GM19193 (cell line): Measurements from ENCODE around the gene TMEM44.

ENCODE experiments used
- POLR2A ChIP-seq: IDR thresholded peaks from 4 replicates; pipeline ENCODE4 v1.6.1; 2011; ENCODE audit not compliant: insufficient read depth, insufficient read length; ENCODE audit errors: extremely low read depth

The TMEM44 gene

GRCh38 chr3:194539498-194539897 lies 93.7 kb downstream of the TMEM44 start:
- no peak for TF ChIP-seq POLR2A

GRCh38 chr3:194537732-194538247 lies 95.4 kb downstream of the TMEM44 start:
- TF ChIP-seq POLR2A = no peak
